Muscle of leg (tissue), 11 donors: ENCODE results near the gene SLC6A12. TPM values are rescaled to one million over a fixed set of nuclear protein-coding genes. Genes with fewer than 3 reads are reported as not detected.
A peak's percentile ranks its signal among the peaks of the same experiment; 100 is the strongest.

ENCODE experiments used
- DNase-seq: peaks from one replicate; pipeline ENCODE4 v3.0.0; 2013
- H3K27ac ChIP-seq: one replicate; pipeline ENCODE4 v1.5.1; 2013; ENCODE audit warnings: mild to moderate bottlenecking, low read length, control low read depth
- H3K27me3 ChIP-seq: one replicate; pipeline ENCODE4 v1.6.1; 2013; ENCODE audit warnings: low read length; ENCODE audit not compliant: control insufficient read depth, insufficient read depth
- H3K36me3 ChIP-seq: one replicate; pipeline ENCODE4 v1.6.1; 2013; ENCODE audit warnings: low read length; ENCODE audit not compliant: control insufficient read depth, insufficient read depth
- H3K4me1 ChIP-seq: one replicate; pipeline ENCODE4 v1.6.1; 2013; ENCODE audit warnings: low read length; ENCODE audit not compliant: control insufficient read depth, insufficient read depth
- H3K4me3 ChIP-seq: one replicate; pipeline ENCODE4 v1.5.1; 2013; ENCODE audit warnings: low read length, control low read depth
- H3K9me3 ChIP-seq: replicated peaks from 2 replicates; pipeline ENCODE4 v1.6.1; 2013; ENCODE audit warnings: low read depth, low read length; ENCODE audit not compliant: control insufficient read depth
- WGBS: methylation state at CpG from one replicate; pipeline ENCODE4 v1.1.5; 2013; ENCODE audit warnings: missing lambda C conversion rate; ENCODE audit not compliant: insufficient coverage; 5-methylcytosine and 5-hydroxymethylcytosine counted together
- polyA plus RNA-seq, 8 donors: library from polyadenylated mRNA; unstranded; fragments of 120-200 nt; gene quantifications; one replicate each; pipeline versions ENCODE4 v1.2.1 to v1.2.3, GENCODE V29; 2013; ENCODE audit warnings: inconsistent platforms in 1 of 8, low replicate concordance in 1 of 8; ENCODE audit not compliant: insufficient read length in 8 of 8, insufficient read depth in 1 of 8
- total RNA-seq: library from RNA; stranded (reverse); fragments of 120-200 nt; gene quantifications from one replicate; pipeline ENCODE4 v1.2.4, GENCODE V29; 2013

The SLC6A12 gene
- total and polyA plus RNA-seq, 9 donors = 0.25 to 1.6 (median 0.40) TPM

DNA sequence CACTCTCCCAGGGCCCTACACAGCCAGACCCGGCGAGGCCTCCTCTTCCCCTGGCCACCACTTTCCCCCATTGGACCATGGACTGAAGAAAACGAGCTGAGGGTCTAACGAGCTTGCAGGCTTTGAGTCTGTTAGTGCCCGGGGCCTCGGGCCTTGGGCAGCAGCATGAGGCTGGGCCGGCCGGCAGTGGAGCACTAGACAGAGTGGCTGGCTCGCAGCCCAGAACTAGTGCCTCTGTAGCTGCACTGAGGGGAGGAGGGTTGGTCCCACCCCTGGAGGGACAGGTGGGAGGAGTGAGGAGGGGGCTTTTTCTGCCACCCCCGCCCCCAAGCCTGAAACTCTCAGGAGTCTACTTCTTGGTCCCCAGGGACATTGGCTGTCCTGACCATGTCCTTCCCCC, 38.7 kb downstream of the SLC6A12 start:
- no peak overlapping the region for H3K4me3 ChIP-seq
- H3K9me3 ChIP-seq = no peaks in the 10 kb centered on the region
- peaks cover 8% of the 10 kb centered on the region for H3K27me3 ChIP-seq
- H3K27ac ChIP-seq = no peak overlapping the region
- peak; percentile 47 for DNase-seq
- no peaks in the 10 kb centered on the region for H3K36me3 ChIP-seq
- H3K4me1 ChIP-seq = peaks cover 77% of the 10 kb centered on the region
- WGBS = 27% methylated on average over 6 of the region's 10 CpGs

DNA sequence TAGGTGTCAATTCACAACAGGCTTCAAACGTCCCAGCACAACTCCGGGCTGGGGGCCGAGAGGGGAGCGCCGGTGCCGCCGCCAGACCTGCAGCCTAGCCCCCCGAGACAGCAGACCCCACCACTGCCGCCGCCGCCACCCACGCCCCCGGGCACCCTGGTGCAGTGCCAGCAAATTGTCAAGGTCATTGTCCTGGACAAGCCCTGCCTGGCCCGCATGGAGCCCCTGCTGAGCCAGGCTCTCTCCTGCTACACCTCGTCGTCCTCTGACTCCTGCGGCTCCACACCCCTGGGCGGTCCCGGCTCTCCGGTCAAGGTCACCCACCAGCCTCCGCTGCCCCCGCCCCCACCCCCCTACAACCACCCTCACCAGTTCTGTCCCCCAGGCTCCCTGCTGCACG, 39.4 kb downstream of the SLC6A12 start:
- no peak overlapping the region for H3K4me3 ChIP-seq
- peaks cover 11% of the 10 kb centered on the region for H3K27me3 ChIP-seq
- H3K36me3 ChIP-seq = no peaks in the 10 kb centered on the region
- peaks cover 72% of the 10 kb centered on the region for H3K4me1 ChIP-seq
- 58% methylated on average over 16 of the region's 23 CpGs for WGBS
- no peak for DNase-seq
- H3K9me3 ChIP-seq = no peaks in the 10 kb centered on the region
- no peak overlapping the region for H3K27ac ChIP-seq

- WGBS = no CpG with 5 or more reads among the region's 6 CpGs
- DNase-seq = no peak
- H3K4me1 ChIP-seq = peaks cover 72% of the 10 kb centered on the region
- no peaks in the 10 kb centered on the region for H3K36me3 ChIP-seq
- H3K9me3 ChIP-seq = no peaks in the 10 kb centered on the region
- H3K27ac ChIP-seq = no peak overlapping the region
- H3K4me3 ChIP-seq = no peak overlapping the region
- H3K27me3 ChIP-seq = peaks cover 14% of the 10 kb centered on the region
Observed at GRCh38 chr12:174124-174523, 39.8 kb downstream of the SLC6A12 start.

DNA sequence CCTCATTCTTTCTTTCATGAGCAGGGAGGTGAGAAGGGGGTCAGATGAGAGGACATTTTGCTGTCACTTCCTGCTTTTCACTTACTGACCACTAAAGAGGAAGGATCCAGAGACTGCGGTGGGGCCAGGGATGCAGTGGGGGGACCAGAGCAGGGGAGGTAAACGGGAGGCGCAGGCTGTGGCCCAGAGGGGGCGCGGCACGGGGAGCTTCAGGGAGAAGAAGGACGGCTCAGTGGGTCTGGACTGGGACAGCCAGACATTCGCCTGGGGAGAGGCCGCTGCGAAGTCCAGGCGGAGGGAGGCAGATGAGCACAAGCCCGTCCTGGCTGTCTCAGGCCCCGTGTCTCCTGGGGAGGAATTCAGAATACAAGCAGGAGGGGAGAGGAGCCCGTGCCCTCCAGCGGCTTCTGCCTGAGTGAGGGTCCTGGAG, 41.2 kb downstream of the SLC6A12 start:
- no peaks in the 10 kb centered on the region for H3K36me3 ChIP-seq
- peaks cover 76% of the 10 kb centered on the region for H3K4me1 ChIP-seq
- H3K9me3 ChIP-seq = no peaks in the 10 kb centered on the region
- peaks cover 18% of the 10 kb centered on the region for H3K27me3 ChIP-seq
- 48% methylated on average over 13 of the region's 15 CpGs for WGBS
- H3K4me3 ChIP-seq = no peak overlapping the region
- DNase-seq = no peak
- H3K27ac ChIP-seq = no peak overlapping the region

GRCh38 chr12:171743-172676, 41.9 kb downstream of the SLC6A12 start:
- H3K4me1 ChIP-seq = peaks cover 76% of the 10 kb centered on the region
- H3K27me3 ChIP-seq = peaks cover 16% of the 10 kb centered on the region
- H3K9me3 ChIP-seq = no peaks in the 10 kb centered on the region

DNA sequence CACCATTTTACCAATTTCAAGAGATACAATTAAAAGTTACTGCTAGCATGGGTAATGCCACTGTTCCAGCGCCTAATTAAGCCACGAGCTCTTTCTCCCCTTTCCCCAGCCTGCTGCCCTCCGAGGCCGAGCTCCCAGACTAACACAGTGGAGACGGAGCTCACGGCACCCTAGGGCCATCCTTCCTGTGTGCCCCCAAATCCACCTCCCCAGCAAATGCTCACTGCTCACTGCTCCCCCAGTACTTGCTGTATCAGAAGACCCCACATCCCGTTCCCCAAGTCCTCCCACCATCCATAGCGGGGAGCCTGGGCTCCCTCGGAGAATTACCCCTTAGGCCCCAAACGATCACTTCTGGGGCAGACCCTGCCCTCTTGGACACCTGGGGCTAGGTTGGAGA, 42.7 kb downstream of the SLC6A12 start:
- Histone ChIP-seq H3K27me3 (peaks cover 16% of the 10 kb centered on the region), H3K4me1 (peaks cover 73% of the 10 kb centered on the region)
- 85% methylated on average over 6 of the region's 10 CpGs for WGBS

More at GRCh38 chr12:171743-172676, 41.9 kb downstream of the SLC6A12 start:
- 61% methylated on average over 13 of the region's 18 CpGs for WGBS
- no peak overlapping the region for H3K27ac ChIP-seq
- H3K4me3 ChIP-seq = no peak overlapping the region
- no peak for DNase-seq
- no peaks in the 10 kb centered on the region for H3K36me3 ChIP-seq

GRCh38 chr12:170371-171225, 43.4 kb downstream of the SLC6A12 start:
- H3K36me3 ChIP-seq = no peaks in the 10 kb centered on the region
- peaks cover 16% of the 10 kb centered on the region for H3K27me3 ChIP-seq
- H3K27ac ChIP-seq = no peak overlapping the region
- H3K4me1 ChIP-seq = peaks cover 66% of the 10 kb centered on the region
- WGBS = 74% methylated on average over 18 of the region's 29 CpGs
- H3K9me3 ChIP-seq = no peaks in the 10 kb centered on the region
- no peak overlapping the region for H3K4me3 ChIP-seq
- no peak for DNase-seq

More for the DNA sequence above, 42.7 kb downstream of the SLC6A12 start:
- Histone ChIP-seq H3K36me3 (no peaks in the 10 kb centered on the region), H3K4me3 (no peak overlapping the region), H3K9me3 (no peaks in the 10 kb centered on the region), H3K27ac (no peak overlapping the region)
- no peak for DNase-seq

DNA sequence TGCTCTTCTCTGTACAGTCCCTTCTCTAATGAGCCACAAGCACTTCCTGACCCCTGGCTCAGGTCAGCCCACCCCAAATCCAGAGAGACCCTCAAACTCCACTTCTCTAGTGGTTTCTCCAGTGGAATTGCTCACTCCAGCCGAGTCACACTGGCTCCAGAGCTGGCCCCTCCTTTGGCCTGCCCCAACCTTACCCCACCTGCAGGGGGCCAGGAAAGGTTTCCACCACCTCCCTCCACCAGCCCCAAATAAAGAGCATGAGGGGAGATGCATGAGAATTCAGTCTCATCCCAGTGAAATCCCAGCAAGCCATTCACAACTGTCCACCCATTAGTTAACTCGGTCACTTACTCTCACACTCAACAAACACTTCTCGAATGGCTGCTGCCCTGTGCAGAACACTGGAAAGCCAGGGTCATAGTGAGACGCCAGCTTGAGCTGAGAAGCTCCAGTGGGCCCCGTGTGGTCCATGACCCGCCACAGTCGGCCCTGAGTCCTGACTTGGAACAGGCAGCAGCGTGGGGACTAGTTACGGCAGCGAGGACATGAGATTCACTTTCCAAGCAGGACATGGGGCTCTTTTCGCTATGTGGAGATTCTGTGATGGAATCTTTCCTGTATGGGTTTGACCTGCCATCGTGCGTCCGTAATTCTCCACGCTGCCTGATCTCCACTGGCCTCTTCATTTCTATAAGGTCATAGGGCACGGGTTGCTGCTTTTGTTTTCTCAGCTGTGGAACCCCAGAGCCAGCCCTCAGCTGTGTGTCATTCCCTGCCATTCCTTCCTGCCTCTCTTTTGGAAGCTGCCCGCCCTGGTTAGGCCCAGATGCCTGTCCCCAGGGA, 44.2 kb downstream of the SLC6A12 start:
- WGBS = 63% methylated on average over 15 of the region's 17 CpGs
- H3K4me3 ChIP-seq = no peak overlapping the region
- no peak for DNase-seq
- no peak overlapping the region for H3K27ac ChIP-seq
- no peaks in the 10 kb centered on the region for H3K9me3 ChIP-seq
- peaks cover 57% of the 10 kb centered on the region for H3K4me1 ChIP-seq
- no peaks in the 10 kb centered on the region for H3K36me3 ChIP-seq
- H3K27me3 ChIP-seq = peaks cover 17% of the 10 kb centered on the region

GRCh38 chr12:168763-169525, 45.0 kb downstream of the SLC6A12 start:
- Histone ChIP-seq H3K36me3 (no peaks in the 10 kb centered on the region), H3K27ac (no peak overlapping the region), H3K27me3 (peaks cover 17% of the 10 kb centered on the region), H3K4me3 (no peak overlapping the region), H3K4me1 (peaks cover 51% of the 10 kb centered on the region), H3K9me3 (no peaks in the 10 kb centered on the region)
- no peak for DNase-seq
- WGBS = 60% methylated on average over 6 of the region's 22 CpGs
